Cardiac muscle cell (in vitro differentiated cells and primary cell): Measurements from ENCODE around the gene CSK. TPM values are rescaled to one million over a fixed set of nuclear protein-coding genes. Genes with fewer than 3 reads are reported as not detected.

ENCODE experiments used
- DNase-seq, 2 donors: peaks; one replicate each; pipeline versions ENCODE4 v3.0.0 to v3.0.0-alpha.2; 2010 to 2017; ENCODE audit warnings: low read depth in 1 of 2, low spot score in 1 of 2
- H3K27ac ChIP-seq: fragments of 200-600 bp; sonication (generic); 2 replicates; pipeline ENCODE4 v1.5.1; 2016
- H3K27me3 ChIP-seq: fragments of 200-600 bp; sonication (generic); 2 replicates; pipeline ENCODE4 v1.6.0; 2016; ENCODE audit warnings: control low read depth
- H3K36me3 ChIP-seq: fragments of 200-600 bp; sonication (generic); 2 replicates; pipeline ENCODE4 v1.5.1; 2016; ENCODE audit warnings: control low read depth
- H3K4me1 ChIP-seq: fragments of 200-600 bp; sonication (generic); 2 replicates; pipeline ENCODE4 v1.8.1; 2017; ENCODE audit warnings: low read depth, mild to moderate bottlenecking, mixed run types
- H3K4me3 ChIP-seq: fragments of 200-600 bp; sonication (generic); 2 replicates; pipeline ENCODE4 v1.5.1; 2016; ENCODE audit warnings: mild to moderate bottlenecking
- H3K9me3 ChIP-seq: fragments of 200-600 bp; sonication (generic); 2 replicates; pipeline ENCODE4 v1.5.1; 2017; ENCODE audit warnings: low read depth, mild to moderate bottlenecking, control low read depth
- CTCF ChIP-seq: IDR thresholded peaks from 2 replicates; pipeline ENCODE4 v1.5.1; 2012; ENCODE audit warnings: low read depth, mild to moderate bottlenecking, low read length
- polyA plus RNA-seq: library from polyadenylated mRNA; unstranded; fragments of >200 nt; fragmentation: Nextera tagmentation; extraction: Ambion mirVana; gene quantifications from 2 replicates; pipeline ENCODE4 v1.2.1, GENCODE V29; 2016
- total RNA-seq: library from RNA; depleted of rRNA; stranded (reverse); fragments of >200 nt; gene quantifications from 2 replicates; pipeline ENCODE4 v1.2.3, GENCODE V29; 2016

CSK gene
- total and polyA plus RNA-seq, 2 experiments from 2014 or later: 26.2 to 43.1 TPM

GRCh38 chr15:74841891-74842373 lies 60.1 kb downstream of the CSK start:
- no peak overlapping the region for H3K27ac ChIP-seq
- peak overlapping the region; percentile 91 for H3K4me3 ChIP-seq
- peaks cover 5% of the 10 kb centered on the region for H3K4me1 ChIP-seq
- H3K27me3 ChIP-seq: no peaks in the 10 kb centered on the region
- TF ChIP-seq CTCF: no peak
- H3K36me3 ChIP-seq: peaks cover 4% of the 10 kb centered on the region
- no peaks in the 10 kb centered on the region for H3K9me3 ChIP-seq
- DNase-seq: no peak

GRCh38 chr15:74842581-74843444 lies 60.9 kb downstream of the CSK start, which contains the start of gene ULK3:
Gene ULK3 (minus strand): TSS chr15:74843156. CDS start chr15:74843105, 51 bp downstream.
- Histone ChIP-seq H3K27me3 (no peaks in the 10 kb centered on the region), H3K4me3 (peak within 1 kb of the TSS; percentile 91), H3K4me1 (peaks cover 5% of the 10 kb centered on the region), H3K36me3 (peaks cover 4% of the 10 kb centered on the region), H3K27ac (peak within 1 kb of the TSS; percentile 88), H3K9me3 (no peaks in the 10 kb centered on the region)
- peak; percentile 41 for TF ChIP-seq CTCF
- DNase-seq: peak; percentile 95

GRCh38 chr15:74843445-74843828 lies 61.6 kb downstream of the CSK start:
- Histone ChIP-seq H3K27ac (peak overlapping the region; percentile 88), H3K4me3 (peak overlapping the region; percentile 91), H3K4me1 (peaks cover 5% of the 10 kb centered on the region), H3K9me3 (no peaks in the 10 kb centered on the region), H3K36me3 (peaks cover 7% of the 10 kb centered on the region), H3K27me3 (no peaks in the 10 kb centered on the region)
- DNase-seq: no peak
- TF ChIP-seq CTCF: no peak

- no peak for TF ChIP-seq CTCF
- Histone ChIP-seq H3K4me3 (no peak overlapping the region), H3K9me3 (no peaks in the 10 kb centered on the region), H3K4me1 (peaks cover 5% of the 10 kb centered on the region), H3K27me3 (no peaks in the 10 kb centered on the region), H3K36me3 (peaks cover 12% of the 10 kb centered on the region), H3K27ac (peak overlapping the region; percentile 88)
- DNase-seq: no peak
Observed at GRCh38 chr15:74843891-74844299, 62.0 kb downstream of the CSK start.

- Histone ChIP-seq H3K4me1 (peaks cover 5% of the 10 kb centered on the region), H3K27me3 (no peaks in the 10 kb centered on the region), H3K36me3 (peaks cover 18% of the 10 kb centered on the region), H3K9me3 (no peaks in the 10 kb centered on the region), H3K4me3 (no peak overlapping the region), H3K27ac (no peak overlapping the region)
- no peak for TF ChIP-seq CTCF
- DNase-seq: no peak
Observed at GRCh38 chr15:74844319-74845207, 62.7 kb downstream of the CSK start.
